ENCODE measurements around the gene KIAA2012. TPM values are rescaled to one million over a fixed set of nuclear protein-coding genes. Genes with fewer than 3 reads are reported as not detected.
"Not testable (repeated sequence)": the region's sequence is repeated elsewhere in the genome, so short reads cannot be mapped to it uniquely, and the experiment has no call there.

Gene KIAA2012
- total RNA-seq, 1 experiment from 2014 or later: not detected

GRCh38 chr2:202238234-202239197 is 165.5 kb downstream of the KIAA2012 start, which contains the start of gene SUMO1:
SUMO1 (minus strand) TSS chr2:202238597; CDS start chr2:202238451, 146 bp downstream.
- TF ChIP-seq, protein P1, sequence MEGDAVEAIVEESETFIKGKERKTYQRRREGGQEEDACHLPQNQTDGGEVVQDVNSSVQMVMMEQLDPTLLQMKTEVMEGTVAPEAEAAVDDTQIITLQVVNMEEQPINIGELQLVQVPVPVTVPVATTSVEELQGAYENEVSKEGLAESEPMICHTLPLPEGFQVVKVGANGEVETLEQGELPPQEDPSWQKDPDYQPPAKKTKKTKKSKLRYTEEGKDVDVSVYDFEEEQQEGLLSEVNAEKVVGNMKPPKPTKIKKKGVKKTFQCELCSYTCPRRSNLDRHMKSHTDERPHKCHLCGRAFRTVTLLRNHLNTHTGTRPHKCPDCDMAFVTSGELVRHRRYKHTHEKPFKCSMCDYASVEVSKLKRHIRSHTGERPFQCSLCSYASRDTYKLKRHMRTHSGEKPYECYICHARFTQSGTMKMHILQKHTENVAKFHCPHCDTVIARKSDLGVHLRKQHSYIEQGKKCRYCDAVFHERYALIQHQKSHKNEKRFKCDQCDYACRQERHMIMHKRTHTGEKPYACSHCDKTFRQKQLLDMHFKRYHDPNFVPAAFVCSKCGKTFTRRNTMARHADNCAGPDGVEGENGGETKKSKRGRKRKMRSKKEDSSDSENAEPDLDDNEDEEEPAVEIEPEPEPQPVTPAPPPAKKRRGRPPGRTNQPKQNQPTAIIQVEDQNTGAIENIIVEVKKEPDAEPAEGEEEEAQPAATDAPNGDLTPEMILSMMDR (IDR thresholded peaks at IDR 0.05; ENCODE audit: unreplicated experiment): no peak
- CTCF ChIA-PET: no interaction called here
- intact Hi-C loops (cut with micrococcal nuclease; ENCODE audit: unreplicated experiment): no loop called here
- Mint-ChIP-seq H3K4me3 (ENCODE audit: low read depth, unreplicated experiment) (peak within 1 kb of the TSS; percentile 87), H3K27me3 (ENCODE audit: unreplicated experiment) (no peaks in the 10 kb centered on the region), H3K9me3 (ENCODE audit: low read depth, unreplicated experiment) (no peaks in the 10 kb centered on the region), H3K27ac (ENCODE audit: unreplicated experiment) (peak within 1 kb of the TSS; percentile 79), H3K4me1 (ENCODE audit: low read depth, unreplicated experiment) (peaks cover 10% of the 10 kb centered on the region), H3K36me3 (ENCODE audit: insufficient read depth, unreplicated experiment) (peaks cover 26% of the 10 kb centered on the region)
- peak; percentile 88 for DNase-seq
- BruUV-seq (replicated peaks): TSS peak; percentile 94

GRCh38 chr2:202247710-202248109 is 174.7 kb downstream of the KIAA2012 start:
- H3K9me3 Mint-ChIP-seq (ENCODE audit: low read depth, unreplicated experiment); BruUV-seq (replicated peaks); intact Hi-C loops (cut with micrococcal nuclease; ENCODE audit: unreplicated experiment); H3K27me3 Mint-ChIP-seq (ENCODE audit: unreplicated experiment); CTCF ChIA-PET; DNase-seq; H3K27ac Mint-ChIP-seq (ENCODE audit: unreplicated experiment); H3K4me3 Mint-ChIP-seq (ENCODE audit: low read depth, unreplicated experiment): not testable (repeated sequence)
- Mint-ChIP-seq H3K36me3 (ENCODE audit: insufficient read depth, unreplicated experiment) (peaks cover 22% of the 10 kb centered on the region), H3K4me1 (ENCODE audit: low read depth, unreplicated experiment) (peaks cover 13% of the 10 kb centered on the region)

- peaks cover 13% of the 10 kb centered on the region for H3K4me1 Mint-ChIP-seq (ENCODE audit: low read depth, unreplicated experiment)
Observed at GRCh38 chr2:202249521-202250253, 176.6 kb downstream of the KIAA2012 start.

DNA sequence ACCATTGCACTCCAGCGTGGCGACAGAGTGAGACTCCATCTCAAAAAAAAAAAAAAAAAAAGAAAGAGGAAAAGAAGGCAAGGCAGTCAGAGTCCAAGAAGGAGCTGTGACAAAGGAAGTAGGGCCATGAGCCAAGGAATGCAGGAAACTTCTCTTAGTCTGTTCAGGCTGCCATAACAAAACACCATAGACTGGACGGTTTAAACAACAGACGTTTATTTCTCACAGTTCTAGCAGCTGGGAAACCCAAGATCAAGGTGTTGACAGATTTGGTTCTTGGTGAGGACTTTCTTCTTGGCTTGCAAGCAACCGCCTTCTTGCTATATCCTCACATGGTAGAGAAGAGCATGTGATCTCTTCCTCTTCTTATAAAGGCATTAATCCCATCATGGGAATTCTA is 178.4 kb downstream of the KIAA2012 start:
- intact Hi-C loops (cut with micrococcal nuclease; ENCODE audit: unreplicated experiment): no loop called here
- no peaks in the 10 kb centered on the region for H3K9me3 Mint-ChIP-seq (ENCODE audit: low read depth, unreplicated experiment)
- CTCF ChIA-PET: interaction anchor here (0.6 kb wide), 1 partner anchor 14 kb away, joined by 5 read pairs; no protein-coding TSS in a partner anchor

More at GRCh38 chr2:202249521-202250253, 176.6 kb downstream of the KIAA2012 start:
- DNase-seq: peak; percentile 32
- Mint-ChIP-seq H3K27ac (ENCODE audit: unreplicated experiment) (peak overlapping the region; percentile 98), H3K36me3 (ENCODE audit: insufficient read depth, unreplicated experiment) (peaks cover 22% of the 10 kb centered on the region), H3K4me3 (ENCODE audit: low read depth, unreplicated experiment) (peak overlapping the region; percentile 63), H3K9me3 (ENCODE audit: low read depth, unreplicated experiment) (no peaks in the 10 kb centered on the region), H3K27me3 (ENCODE audit: unreplicated experiment) (no peaks in the 10 kb centered on the region)
- TF ChIP-seq, protein P1 (IDR thresholded peaks at IDR 0.05; ENCODE audit: unreplicated experiment): no peak
- CTCF ChIA-PET: interaction anchor here (0.7 kb wide), 1 partner anchor 15 kb away, joined by 3 read pairs; no protein-coding TSS in a partner anchor
- TSS peak; percentile 97 for BruUV-seq (replicated peaks)
- intact Hi-C loops (cut with micrococcal nuclease; ENCODE audit: unreplicated experiment): no loop called here

More for the DNA sequence above, 178.4 kb downstream of the KIAA2012 start:
- TF ChIP-seq, protein P1 (IDR thresholded peaks at IDR 0.05; ENCODE audit: unreplicated experiment): no peak
- no peak overlapping the region for H3K27ac Mint-ChIP-seq (ENCODE audit: unreplicated experiment)
- BruUV-seq (replicated peaks): no TSS peak
- DNase-seq: no peak
- H3K4me1 Mint-ChIP-seq (ENCODE audit: low read depth, unreplicated experiment): peaks cover 13% of the 10 kb centered on the region
- no peak overlapping the region for H3K4me3 Mint-ChIP-seq (ENCODE audit: low read depth, unreplicated experiment)
- H3K36me3 Mint-ChIP-seq (ENCODE audit: insufficient read depth, unreplicated experiment): peaks cover 22% of the 10 kb centered on the region
- no peaks in the 10 kb centered on the region for H3K27me3 Mint-ChIP-seq (ENCODE audit: unreplicated experiment)

Other genes with a start within 250 kb of the KIAA2012 start
- 11.3 and 17.7 TPM in 2 replicates for gene FZD7, start 39.4 kb upstream of the KIAA2012 start, total RNA-seq (2022)
- 140 and 164 TPM in 2 replicates for gene SUMO1, start 165.3 kb downstream of the KIAA2012 start, total RNA-seq (2022)
- 159 and 161 TPM in 2 replicates for gene NOP58, start 192.5 kb downstream of the KIAA2012 start, total RNA-seq (2022)

Measured in Calu3 (cell line).